DMS 273 (cell line): ENCODE measurements around the gene TBX4.

Experiments
- DNase-seq: peaks from one replicate; lab custom pipeline; 2025; ENCODE audit not compliant: unreplicated experiment; lab: John Stamatoyannopoulos, UW

TBX4 gene

DNA sequence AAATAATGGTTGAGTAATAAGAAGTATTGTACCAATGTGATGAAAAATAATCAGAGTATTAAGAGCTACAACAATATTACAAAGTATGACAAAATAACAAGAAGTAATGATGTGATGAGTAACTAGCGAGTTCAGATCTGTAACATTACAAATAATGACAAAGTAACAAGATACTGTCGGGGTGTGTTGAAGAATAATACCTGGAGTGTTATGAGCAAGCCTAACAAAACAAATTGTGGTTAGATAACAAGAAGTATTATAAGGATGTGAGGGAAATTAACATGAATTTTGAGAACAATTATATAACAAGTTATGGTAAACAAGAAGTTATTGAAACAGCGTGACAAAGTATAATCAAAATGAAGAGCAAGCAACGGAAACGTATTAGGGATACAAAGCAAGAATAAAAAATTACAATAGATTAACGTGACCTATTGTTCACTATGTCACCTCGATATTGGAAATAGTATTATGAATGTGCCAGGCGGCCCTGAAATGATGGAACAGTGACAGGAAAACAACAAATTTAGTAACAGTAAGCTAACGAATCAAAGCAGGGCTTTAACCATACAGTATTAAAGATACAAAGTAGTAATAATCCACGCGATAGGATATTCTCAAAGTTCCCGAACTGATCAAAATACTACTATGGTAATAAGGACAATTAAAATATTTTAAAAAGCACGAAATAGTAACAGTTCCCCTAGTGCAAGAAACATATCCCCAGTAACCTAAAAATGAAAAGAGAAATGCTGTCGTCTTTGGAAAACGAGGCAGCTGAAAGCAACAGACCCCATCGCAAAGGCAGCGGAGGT lies 1.6 kb downstream of the TBX4 start:
- DNase-seq, result no peak

DNA sequence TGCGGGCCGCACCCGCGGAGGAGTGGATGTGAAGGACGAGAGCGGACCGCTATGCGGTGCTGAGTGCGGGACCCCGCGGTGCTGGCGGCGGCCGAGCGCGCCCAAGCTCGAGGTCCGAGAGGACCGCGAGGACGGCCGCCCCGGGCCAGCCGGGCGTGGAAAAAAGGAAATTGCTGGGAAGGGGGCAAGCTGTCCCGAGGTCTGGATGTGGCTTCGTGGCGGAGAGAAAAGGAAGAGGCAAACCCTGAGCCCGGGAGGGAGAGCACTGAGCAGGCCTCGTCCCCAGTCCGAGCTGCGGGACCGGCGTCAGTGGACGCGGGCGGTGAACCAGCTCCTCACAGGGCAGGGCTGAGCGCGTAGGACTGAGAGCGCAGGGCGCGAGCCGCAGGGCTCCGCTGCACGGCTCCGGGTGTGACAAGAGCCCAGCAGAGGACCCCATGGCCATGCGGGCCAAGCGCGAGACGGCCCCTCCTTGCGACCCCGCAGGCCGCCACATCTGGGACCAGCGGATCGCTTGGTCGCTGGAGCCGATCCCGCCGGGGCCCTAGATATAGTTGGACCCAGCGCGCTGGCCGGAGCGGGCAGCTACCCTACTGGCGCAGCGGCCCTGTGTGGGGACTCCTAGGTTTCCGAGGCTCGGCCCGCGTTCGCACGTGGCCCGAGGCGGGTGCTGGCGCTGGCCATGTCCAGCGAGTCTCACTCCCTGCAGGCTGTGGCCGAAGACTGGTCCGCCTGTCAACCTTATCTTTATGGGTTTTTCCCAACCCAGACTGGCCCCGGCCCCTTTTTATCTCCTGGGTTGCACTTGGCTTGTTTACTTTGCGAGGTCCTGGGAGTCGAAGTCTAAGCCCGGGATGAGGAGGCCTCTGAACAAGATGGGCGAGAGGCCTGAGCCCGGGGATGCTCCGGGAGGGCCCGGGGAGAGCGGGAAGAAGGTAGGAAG lies 2.4 kb downstream of the TBX4 start:
- no peak for DNase-seq

DNA sequence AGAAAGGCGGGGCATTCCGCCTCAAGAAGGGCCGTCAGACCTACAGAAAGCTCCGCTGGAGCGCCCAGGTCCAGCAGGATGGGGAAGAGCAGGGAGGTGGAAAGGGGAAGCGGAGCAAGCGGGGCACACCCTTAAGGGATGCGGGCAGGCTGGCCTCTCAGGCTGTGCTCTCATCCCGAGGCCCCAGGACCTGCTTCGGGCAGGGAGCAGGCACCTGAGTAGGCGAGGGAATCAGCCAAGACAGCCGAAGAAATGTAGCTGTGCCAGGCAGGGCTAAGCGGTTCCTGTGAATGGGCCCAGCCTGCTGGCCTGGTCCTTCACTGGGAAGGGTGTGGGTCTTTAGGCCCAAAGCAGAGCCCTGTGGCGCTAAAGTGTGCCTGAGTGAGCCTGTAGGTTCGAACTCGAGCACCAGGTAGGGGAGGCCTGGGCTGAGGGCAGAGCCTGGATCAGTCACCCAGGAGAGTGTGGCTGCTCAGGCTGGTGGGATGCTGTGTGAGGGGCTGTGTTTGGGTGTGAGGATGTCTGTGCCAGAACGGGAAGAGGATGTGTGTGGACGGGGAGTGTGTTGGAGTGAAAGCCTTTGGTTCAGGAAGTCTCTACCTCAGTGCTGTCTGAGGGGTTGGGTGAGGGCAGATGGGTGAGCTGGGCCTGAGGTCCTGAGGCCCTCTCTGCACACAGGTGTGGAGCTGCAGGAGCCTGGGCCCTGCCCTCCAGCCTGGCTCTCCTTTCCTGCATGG lies 3.3 kb downstream of the TBX4 start:
- DNase-seq, result no peak

DNA sequence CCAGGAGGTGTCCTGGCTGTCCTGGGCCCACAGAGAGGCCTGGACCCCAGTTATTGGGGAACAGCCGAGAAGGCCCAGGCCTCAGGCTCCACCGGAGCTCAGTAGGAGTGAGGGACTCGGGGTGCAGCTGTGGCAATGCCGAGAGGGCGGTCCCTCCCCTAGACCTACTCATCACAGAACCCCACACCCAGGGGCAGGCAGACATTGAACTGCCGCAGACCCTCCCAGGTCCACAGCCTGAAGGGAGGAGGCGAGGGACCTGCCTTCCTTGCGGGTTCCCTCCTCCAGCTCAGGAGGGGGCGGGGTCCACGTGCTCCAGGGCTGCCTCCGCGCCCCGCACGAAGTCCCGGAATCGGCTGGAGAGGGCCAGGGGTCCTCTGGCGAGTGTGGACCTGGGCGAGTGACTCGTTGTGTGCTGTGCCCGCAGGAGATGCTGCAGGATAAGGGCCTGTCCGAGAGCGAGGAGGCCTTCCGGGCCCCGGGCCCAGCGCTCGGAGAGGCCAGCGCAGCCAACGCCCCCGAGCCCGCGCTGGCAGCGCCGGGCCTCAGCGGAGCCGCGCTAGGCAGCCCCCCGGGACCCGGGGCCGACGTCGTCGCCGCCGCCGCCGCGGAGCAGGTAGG lies 3.9 kb downstream of the TBX4 start:
- DNase-seq, result no peak

DNA sequence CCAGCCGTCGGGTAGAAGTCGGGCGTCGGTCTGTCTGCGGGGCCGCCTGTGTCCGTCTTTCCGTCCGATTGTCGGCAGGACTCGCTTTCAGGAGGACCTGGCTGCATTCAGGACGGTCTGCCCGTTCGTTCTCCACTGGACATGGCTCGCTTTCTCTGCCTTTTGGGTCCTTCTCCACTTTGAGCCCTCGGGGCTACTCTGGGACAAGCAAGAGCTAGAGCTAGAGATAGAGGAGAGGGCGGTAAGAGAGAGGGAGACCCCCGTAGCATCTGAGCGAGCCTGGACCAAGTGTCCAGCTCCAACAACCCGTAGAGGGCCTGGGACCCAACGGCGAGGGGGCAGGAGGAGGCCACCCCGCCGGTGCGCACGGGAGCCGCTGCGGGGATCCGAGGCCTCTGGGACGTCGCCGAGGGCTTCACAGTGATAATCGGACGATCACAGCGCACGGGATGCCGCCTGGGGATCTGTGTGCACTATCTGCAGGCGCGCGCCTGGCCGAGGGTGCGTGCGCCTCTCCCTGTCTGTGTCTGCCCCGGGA lies 4.5 kb downstream of the TBX4 start:
- DNase-seq, result no peak

DNA sequence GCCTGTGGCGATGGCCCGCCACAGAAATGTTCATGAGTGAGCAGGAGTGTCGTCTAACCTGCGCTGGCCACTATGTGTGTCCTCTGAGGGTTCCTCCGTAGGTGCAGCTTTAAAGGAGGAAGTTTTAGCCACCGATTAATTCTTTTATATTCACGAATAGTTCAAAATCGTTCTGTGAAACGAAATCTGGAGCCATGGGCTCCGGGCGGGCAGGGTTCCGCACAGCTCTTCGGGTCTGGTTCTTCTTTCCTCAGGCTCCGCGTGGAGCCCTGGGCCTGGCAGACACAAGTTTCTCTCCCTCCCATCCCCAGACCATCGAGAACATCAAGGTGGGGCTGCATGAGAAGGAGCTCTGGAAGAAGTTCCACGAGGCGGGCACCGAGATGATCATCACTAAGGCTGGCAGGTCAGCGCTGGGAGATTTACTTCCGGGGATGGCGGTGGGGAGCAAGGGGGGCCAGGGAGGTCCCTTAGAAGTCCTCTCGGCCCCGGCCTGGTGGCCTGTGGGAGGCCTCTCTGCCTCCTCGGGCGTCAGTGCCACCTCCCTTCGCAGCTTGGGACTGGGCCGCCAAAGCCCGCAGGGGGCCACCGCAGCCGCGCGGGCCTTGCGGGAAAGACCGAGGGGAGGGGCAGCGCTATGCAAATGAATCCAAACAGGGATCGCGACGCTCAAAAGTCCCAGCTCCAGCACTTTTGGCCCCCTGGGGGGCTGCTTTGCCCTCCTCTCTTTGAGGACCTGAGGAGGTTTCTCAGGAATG lies 5.2 kb downstream of the TBX4 start:
- DNase-seq, result no peak

DNA sequence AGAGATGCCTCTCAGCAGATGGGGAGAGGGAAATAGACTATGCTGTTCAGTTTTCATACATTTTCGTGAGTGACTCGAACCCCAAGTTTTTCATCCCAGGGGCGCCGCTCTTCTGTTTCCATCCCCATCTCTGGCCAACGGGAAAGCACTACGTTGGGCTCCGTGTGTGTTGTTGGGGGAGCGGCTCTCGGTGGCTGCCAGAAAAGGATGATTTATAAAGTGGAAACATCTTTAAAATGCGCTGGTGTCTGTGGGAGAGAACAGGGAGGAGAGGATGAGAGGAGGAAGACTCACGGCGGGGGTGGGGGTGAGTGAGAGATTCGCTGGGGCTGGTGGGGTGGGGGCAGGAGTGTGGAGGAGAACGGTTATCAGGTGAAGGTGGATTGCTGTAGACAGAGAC lies 5.8 kb downstream of the TBX4 start:
- DNase-seq, result no peak

DNA sequence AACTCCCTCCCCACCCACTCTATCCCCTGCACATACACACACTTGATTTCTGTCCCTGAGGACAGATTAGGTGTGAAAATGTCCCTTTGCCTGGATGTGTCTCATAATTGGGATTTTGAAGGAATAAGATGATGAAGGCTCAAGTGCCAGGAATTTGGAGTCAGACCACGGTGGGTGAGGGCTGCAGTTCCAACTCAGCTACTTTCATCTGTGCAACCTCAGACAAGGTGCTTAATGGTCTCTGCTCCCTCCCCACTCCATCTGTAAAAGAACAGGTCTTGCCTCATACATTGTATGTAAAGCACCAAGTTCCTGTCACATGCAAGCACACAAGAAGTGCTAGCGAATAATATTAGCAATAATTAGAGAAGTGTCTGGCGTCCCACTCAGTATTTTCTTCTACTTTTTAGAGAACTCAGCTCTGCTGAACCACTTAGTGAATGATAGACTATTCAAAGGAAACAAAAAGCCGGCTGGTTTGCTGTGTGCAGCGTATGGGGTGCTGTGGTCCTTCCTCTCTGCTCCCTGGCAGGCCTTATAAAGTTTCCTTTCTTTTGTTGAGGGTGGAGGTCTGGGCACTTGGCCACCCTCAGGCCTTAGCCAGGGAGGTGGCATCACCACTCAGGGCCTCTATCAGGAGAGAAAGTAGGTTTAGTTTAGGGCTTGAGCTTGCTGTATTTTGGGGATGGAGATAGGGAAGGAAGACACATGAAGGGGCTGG lies 6.4 kb downstream of the TBX4 start:
- no peak for DNase-seq

DNA sequence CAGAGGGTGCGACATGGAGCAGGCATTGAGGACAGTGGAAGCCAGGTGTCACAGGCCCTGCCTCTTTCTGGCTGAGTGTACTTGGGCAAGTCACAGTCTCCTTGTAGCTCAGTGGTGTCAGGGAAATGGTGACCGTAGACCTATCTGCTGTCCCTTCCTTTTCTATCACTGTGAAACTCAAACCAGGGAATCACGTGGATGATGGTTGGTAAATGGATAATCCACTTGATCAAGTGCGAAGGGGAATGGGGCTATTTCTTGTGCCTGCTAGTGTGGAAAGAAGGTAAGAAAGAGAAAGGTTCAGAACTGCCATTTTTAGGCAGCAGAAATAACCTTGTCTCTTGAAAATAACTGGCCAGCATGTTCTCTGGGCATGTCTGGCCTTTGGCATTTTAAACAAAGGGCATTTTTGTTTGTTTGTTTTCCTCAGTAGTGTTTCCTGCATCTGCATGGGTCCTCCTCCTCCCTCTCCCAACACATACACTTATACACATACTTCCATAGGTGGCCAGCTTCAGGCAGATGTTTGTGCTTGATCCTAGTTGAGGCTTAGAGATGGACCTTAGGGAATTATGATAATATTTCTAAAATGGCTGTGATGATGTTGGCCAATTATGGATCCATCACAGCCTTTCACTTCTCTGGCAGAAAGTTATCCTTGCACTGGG lies 7.1 kb downstream of the TBX4 start:
- DNase-seq, result no peak

DNA sequence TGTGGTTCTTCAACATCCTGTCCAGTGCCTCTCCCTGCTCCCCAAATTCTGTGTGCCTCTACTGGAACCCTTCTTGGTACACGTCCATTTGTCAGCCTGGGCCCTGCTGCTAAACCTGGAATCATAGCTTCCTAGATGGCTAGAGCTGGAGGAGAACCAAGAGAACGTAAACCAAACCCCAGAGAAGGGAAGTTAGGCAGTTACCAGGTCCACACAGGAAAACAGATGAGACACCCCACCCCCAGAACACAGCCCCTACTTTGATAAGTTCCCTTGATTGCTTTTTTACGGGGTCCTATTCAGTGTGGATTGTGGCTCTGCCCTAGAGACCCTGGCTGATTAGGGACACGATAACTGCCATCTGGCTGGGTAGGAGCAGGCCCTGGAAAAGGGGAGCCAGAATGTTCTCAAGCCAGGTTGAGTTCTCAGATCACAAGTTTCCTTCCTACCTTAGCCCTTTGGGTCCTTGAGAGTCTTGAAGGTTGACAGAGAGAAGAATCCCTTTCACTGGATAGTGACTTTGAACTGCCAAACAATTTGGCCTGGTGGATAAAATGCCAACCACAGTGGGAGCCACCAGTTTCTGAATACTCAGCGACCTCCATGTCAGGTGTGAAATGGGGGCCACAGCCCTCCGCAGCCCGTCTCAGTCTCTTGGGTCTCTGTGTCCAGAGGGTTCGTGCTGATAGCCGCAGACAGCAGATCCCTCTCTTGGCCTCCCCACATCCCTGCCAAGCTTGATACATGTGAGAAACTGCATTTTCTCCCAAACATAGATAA lies 7.9 kb downstream of the TBX4 start:
- DNase-seq, result no peak

DNA sequence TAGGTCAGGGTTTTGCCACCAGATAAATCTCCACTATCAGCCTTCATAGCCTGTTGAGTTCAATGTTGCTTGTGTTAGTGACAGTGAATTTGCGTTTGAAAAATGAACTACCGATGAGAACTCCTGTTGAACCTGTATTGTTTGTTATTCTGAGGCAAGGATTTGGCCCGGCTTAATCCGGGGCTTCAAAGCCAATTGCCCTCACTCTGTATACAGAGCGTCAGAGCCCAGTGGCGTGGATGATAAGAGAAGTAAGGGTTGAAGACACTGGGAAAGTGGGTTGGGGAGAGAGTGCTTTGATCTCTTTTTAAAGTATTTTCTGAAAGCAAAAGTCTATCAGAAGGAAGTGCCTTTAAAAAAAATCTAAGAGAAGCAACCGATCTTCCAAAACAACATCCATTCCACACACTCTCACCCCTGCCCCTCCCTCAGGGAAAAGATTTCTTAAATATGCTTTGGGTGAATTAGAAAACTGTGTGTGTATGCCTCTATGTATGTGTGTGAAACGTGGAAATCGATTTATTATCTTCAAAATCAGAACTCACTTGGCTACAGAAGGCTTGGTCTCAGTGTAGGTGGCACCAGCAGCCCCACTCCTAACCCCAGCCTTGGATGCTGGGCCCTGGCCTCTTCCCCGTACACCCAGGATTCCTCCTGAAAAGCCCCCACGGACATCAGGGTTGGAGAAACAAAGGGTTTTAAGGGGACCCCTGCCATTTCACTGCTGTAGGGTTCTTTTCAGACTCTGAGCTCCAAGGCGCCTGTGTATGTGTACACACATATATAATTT lies 8.8 kb downstream of the TBX4 start:
- DNase-seq, result no peak

DNA sequence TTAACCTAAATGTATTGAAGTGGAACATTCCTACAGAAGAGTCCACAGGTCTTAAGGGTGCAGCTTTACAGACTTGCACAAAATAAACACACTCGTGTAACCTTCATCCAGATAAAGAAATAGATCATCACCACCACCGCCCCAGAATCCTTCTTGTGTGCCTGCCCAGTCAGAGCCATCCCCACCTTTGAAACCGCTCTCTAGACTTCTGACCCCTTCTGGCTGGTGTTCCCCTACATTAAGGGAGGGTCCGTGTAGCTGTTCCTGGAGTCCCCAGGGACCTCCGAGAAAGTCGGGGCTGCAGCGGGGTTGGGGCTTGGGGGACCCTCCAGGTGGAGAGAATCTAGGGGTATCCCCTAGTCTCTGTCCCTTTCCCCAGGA lies 9.4 kb downstream of the TBX4 start:
- DNase-seq, result no peak

DNA sequence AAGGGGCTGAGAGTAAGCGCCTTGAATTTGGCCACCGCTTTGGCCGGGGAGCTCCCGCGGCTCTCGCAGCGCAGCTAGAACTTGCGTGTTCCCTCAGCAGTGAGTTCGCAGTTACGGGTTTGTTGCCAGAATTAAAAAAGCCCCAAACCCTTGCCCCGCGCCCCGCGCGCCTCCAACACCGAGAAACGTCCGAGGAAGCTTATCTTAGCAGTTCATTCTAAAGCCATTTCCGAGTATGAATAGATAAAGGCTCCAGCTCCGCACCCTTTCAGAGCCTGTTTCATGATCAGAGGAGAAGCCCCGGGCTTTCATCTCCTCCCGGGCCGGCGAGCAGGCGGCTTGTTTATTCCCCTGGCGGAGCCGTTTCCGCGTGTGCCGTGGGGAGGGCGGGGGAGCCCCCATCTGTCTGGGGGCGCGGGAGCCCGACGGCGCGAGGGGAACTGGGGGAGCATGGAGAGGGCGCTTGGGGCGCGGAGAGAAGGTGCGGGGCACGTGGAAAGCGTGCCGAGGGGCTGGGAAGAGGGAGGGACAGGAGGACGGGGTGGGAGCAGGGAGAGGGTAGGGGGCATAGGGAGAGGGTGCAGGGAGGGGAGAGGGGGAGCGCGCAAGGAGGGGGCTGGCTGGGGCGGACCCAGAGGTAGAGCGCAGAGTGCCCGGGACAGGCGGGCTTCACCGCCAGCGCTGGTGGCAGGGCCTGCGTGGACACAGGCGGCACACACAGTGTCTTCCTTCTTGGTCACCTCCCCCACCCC lies 9.9 kb downstream of the TBX4 start:
- peak; percentile 72 for DNase-seq

DNA sequence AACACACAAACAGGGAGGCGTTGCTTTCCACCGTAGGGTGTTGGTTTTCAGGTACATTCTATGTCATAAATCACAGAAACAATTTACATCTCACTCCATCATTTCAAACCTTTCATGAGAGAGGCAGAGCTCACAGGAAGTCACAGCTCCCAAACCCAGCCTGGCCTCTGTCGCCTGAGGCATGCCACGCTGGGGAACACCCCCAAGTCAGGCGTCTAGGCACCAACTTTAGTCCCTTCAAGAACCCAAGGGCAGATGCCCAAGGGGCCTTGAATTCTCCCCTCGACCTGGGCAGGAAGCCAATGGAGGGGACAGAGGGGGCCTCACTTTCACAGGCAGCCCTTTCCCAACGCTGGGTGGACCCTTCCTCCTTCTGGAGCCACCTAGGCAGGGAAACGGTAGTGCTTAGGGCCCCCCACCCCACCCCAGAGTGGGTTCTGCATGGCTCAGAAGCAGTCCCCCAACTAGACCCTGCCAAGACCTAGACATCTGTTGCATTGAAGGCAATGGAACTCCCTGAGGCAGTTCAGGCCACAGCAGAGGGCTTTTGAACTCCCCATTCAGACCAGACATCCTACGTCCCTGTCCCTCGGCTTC lies 10.6 kb downstream of the TBX4 start:
- peak; percentile 47 for DNase-seq

DNA sequence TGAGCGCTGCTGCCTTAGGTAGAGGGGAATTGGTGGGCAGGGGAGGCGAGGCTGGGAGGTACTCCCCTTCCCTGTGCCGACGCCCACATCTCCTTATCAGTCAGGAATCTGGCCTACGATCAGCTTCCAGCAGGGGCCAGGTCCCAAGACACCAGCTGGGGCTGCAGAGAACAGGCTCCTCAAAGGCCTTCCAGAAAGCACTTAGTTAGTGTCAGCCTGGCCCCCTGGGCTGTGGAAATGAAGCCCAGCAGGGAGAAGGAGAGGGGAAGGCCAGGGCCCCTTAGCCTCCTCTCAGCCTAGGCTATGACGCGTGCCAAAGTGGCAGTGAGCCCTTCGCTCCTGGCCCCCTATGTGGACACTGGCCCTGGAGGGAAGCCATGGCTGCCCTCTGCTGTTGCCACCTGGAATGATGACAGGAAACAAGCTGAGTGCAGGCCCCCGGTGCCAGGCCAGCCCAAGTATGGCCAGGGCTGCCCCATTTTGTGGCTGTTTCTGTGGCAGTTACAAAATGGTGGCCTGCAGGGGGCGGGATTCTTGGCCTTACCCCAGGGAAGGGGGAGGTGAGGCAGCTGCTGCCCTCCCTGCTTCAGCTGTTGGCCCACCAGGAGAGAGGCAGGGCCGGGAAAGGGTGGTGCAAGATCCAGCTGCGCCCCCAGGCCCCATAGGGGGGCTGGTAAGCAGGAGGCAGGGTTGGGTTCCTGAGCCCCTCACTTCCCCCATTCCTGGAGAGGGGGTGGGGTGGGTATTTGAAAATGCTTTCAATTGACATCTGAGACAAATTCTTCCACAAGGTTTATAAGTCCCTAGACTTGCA lies 11.3 kb downstream of the TBX4 start:
- DNase-seq, result peak; percentile 68
